ENCODE measurements around the gene TACR2. TPM values are rescaled to one million over a fixed set of nuclear protein-coding genes. Genes with fewer than 3 reads are reported as not detected.

Gene TACR2
- total RNA-seq, 2 donors from 2014 or later = 0.27 TPM; not detected in 1

DNA sequence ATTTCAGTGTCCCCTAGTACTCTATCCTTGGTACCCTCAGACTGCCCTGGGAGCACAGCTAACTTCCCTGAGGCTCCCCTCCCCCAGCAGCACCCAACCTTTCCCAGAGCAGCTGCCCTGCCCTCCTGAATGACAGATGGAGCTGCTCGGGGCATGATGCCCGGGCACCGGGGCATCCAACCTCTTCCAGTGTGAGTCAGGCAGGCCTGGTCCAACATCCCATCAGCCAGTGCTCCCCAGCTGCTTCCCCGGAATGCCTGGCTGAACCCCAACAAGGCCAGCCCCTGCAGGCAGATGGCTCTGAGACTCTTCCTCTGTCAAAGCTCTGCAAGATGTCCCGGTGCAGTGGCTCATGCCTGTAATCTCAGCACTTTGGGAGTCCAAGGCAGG is 22.6 kb upstream of the TACR2 start:
- no peak overlapping the region for H3K4me3 ChIP-seq
- no peak for ATAC-seq (ENCODE audit: insufficient number of reproducible peaks, low FRiP score, low read depth)
- TF ChIP-seq, protein P1, sequence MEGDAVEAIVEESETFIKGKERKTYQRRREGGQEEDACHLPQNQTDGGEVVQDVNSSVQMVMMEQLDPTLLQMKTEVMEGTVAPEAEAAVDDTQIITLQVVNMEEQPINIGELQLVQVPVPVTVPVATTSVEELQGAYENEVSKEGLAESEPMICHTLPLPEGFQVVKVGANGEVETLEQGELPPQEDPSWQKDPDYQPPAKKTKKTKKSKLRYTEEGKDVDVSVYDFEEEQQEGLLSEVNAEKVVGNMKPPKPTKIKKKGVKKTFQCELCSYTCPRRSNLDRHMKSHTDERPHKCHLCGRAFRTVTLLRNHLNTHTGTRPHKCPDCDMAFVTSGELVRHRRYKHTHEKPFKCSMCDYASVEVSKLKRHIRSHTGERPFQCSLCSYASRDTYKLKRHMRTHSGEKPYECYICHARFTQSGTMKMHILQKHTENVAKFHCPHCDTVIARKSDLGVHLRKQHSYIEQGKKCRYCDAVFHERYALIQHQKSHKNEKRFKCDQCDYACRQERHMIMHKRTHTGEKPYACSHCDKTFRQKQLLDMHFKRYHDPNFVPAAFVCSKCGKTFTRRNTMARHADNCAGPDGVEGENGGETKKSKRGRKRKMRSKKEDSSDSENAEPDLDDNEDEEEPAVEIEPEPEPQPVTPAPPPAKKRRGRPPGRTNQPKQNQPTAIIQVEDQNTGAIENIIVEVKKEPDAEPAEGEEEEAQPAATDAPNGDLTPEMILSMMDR (IDR thresholded peaks at IDR 0.05) = no peak
- H3K36me3 ChIP-seq = no peaks in the 10 kb centered on the region
- H3K9me3 ChIP-seq = no peaks in the 10 kb centered on the region
- no peak for DNase-seq (ENCODE audit: low spot score)
- no peak overlapping the region for H3K27ac ChIP-seq
- no peaks in the 10 kb centered on the region for H3K27me3 ChIP-seq (replicated peaks; ENCODE audit: insufficient read depth)
- H3K4me1 ChIP-seq (ENCODE audit: control insufficient read depth in 1 of 2, low read depth in 2 of 2) = peaks cover 3 to 15% of the 10 kb centered on the region in 2 donors

DNA sequence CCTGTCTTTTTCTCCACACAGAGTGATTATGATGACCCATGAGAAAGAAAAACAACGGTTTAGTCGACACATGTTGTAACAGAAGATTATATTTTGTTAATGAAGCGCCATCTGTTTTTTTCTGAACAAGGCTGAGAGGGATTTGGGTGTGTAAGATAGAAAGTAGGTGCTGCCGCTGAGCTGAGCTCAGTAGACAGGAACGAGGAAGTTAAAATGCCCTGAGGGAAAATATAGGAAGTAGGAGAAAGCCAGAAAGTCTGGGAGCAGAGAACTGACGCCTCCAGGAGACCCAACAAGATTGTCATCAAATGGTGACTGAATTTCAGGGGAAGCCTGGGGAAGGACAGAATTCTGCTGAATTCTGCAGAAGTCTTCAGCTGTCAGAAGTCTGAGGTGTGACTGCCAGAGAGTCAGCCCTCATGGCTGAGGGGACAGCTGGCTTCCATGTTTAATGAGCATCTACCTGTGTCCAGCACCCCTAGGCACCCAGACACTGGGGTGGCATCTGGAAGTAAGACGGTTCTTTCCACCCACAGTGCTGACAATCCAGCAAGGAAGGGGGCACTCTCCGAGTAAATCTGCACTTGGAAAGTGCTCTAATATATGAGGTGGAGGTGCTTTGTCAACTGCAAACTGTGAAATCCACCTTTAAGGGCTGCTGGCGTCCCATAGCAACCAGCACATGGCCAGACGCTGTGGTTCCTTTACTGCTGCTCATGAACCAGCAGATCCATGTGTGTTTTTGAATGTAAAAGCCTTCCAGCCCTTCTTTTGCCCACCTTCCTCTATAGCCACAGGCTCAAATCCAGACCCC is 22.0 kb upstream of the TACR2 start:
- no peak overlapping the region for H3K4me3 ChIP-seq
- H3K27ac ChIP-seq = no peak overlapping the region
- DNase-seq (ENCODE audit: low spot score) (no peak), ATAC-seq (ENCODE audit: insufficient number of reproducible peaks, low FRiP score, low read depth) (no peak)
- H3K27me3 ChIP-seq (replicated peaks; ENCODE audit: insufficient read depth) = no peaks in the 10 kb centered on the region
- no peaks in the 10 kb centered on the region for H3K36me3 ChIP-seq
- TF ChIP-seq, protein P1 (IDR thresholded peaks at IDR 0.05) = no peak
- no peaks in the 10 kb centered on the region for H3K9me3 ChIP-seq
- H3K4me1 ChIP-seq (ENCODE audit: control insufficient read depth in 1 of 2, low read depth in 2 of 2) = peaks cover 3 to 15% of the 10 kb centered on the region in 2 donors

DNA sequence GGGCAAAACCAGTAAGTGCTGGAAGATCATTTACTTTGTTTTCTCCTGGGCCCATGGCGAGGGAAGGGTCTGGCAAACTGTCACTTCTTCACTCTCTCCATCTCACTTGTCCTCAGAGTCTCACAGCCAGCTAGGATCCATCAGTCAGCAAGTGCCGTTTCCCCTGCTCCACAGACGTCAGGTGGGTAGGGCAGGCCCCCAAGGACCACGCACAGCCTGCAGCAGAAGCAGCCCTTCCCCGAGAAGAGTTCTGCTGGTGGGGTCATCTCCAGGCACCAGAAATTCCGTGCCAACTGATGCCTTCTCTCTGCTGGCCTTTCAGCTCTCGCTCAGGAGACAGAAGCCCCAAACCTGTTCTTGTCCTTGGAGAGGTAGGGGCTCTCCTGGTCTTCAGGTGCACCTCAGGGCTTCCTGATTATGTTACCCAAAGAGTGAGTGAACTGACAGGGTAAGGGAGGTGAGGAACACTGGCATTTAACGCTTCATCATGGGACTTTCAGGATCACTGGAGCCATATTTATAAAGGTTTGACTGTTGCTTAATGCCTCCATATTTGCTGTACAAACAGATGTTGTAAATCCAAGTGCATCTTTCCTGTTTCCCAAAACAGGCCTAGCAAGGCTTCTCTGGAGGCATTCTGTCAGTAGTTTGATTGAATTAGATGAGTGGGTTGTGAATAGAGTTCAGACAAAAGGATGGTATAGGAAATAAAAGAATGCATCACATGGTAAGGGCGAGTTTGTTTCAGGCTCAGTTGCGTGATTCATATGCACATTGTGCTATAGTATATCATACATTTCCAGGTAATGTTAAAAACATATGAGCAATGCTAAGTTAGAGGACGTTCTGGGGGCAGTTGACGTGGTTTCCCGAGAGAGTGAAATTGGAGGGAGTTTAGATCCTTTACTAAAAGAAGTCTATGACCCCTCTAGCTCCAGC is 20.9 kb upstream of the TACR2 start:
- no peaks in the 10 kb centered on the region for H3K36me3 ChIP-seq
- no peaks in the 10 kb centered on the region for H3K27me3 ChIP-seq (replicated peaks; ENCODE audit: insufficient read depth)
- H3K4me1 ChIP-seq (ENCODE audit: control insufficient read depth in 1 of 2, low read depth in 2 of 2) = peaks cover 3 to 15% of the 10 kb centered on the region in 2 donors
- DNase-seq (ENCODE audit: low spot score) = no peak
- no peaks in the 10 kb centered on the region for H3K9me3 ChIP-seq
- no peak overlapping the region for H3K4me3 ChIP-seq
- H3K27ac ChIP-seq = no peak overlapping the region
- TF ChIP-seq, protein P1 (IDR thresholded peaks at IDR 0.05) = no peak
- no peak for ATAC-seq (ENCODE audit: insufficient number of reproducible peaks, low FRiP score, low read depth)

DNA sequence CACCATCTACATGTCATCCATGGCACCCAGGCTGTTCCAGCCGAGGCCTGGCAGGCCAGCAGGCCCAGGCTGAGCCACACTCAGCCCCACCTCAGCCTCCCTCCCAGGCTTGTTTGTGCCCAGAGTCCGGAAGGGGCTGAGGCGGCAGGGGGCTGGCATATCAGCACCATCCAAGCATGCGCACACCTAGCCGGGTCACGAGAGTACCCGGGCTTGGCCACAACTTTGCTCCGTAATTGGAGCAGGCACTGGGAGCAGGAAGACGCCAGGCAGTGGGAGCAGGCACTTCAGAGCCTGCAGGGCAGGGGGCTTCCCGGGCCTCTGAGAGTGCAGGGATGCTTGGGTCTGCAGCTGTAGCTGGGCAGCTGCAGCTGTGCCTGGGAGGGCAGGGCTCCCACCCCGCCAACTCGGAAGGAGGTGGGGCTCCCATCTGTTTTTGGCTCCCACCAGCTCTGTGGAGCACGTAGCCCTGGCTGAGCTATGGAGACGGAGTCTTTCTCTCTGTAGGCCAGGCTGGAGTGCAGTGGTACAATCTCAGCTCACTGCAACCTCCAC is 19.3 kb upstream of the TACR2 start:
- no peak overlapping the region for H3K27ac ChIP-seq
- H3K36me3 ChIP-seq = no peaks in the 10 kb centered on the region
- H3K9me3 ChIP-seq = no peaks in the 10 kb centered on the region
- DNase-seq (ENCODE audit: low spot score) (no peak), ATAC-seq (ENCODE audit: insufficient number of reproducible peaks, low FRiP score, low read depth) (no peak)
- TF ChIP-seq, protein P1 (IDR thresholded peaks at IDR 0.05) = no peak
- H3K4me1 ChIP-seq (ENCODE audit: control insufficient read depth in 1 of 2, low read depth in 2 of 2) = peaks cover 3 to 15% of the 10 kb centered on the region in 2 donors
- H3K27me3 ChIP-seq (replicated peaks; ENCODE audit: insufficient read depth) = no peaks in the 10 kb centered on the region
- H3K4me3 ChIP-seq = no peak overlapping the region

DNA sequence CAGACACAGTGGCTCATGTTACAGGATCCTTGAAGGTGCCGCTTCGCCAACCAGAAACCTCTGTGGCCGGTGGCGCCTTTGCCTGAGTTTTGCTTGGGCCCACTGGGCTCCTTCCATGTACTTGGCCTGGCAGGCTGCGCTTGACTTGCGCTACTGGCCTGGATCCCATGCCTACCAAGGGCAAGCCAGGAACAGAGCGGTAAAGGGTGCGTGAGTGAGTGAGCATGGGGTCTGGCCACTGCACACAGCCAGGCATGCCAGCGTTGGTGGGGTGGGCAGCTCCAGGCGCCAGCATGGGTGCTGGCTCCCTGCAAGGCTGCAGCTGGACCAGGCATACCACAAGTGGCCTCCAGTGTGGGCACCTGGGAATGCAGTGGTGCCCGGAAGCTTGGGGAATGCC is 18.2 kb upstream of the TACR2 start:
- TF ChIP-seq, protein P1 (IDR thresholded peaks at IDR 0.05) = no peak
- no peak for DNase-seq (ENCODE audit: low spot score)
- no peaks in the 10 kb centered on the region for H3K36me3 ChIP-seq
- no peak for ATAC-seq (ENCODE audit: insufficient number of reproducible peaks, low FRiP score, low read depth)
- H3K27me3 ChIP-seq (replicated peaks; ENCODE audit: insufficient read depth) = no peaks in the 10 kb centered on the region
- no peak overlapping the region for H3K27ac ChIP-seq
- no peak overlapping the region for H3K4me3 ChIP-seq
- H3K9me3 ChIP-seq = no peaks in the 10 kb centered on the region
- peaks cover 1 to 15% of the 10 kb centered on the region in 2 donors for H3K4me1 ChIP-seq (ENCODE audit: control insufficient read depth in 1 of 2, low read depth in 2 of 2)
